Uterus (tissue), 4 donors: Measurements from ENCODE around the gene AATF. TPM values are rescaled to one million over a fixed set of nuclear protein-coding genes. Genes with fewer than 3 reads are reported as not detected.

Source experiments
- DNase-seq, 2 donors: peaks; one replicate each; pipeline ENCODE4 v3.0.0-alpha.2; 2019 to 2020
- H3K27ac ChIP-seq, 2 donors: fragments of 200-600 bp; sonication (generic); 1 replicate in 1 of 2; 2 replicates in 1 of 2; pipeline ENCODE4 v1.5.1; 2016 to 2018
- H3K27me3 ChIP-seq, 2 donors: fragments of 200-600 bp; sonication (generic); one replicate each; pipeline ENCODE4 v1.5.1; 2018 to 2019; ENCODE audit warnings: control low read depth in 1 of 2
- H3K36me3 ChIP-seq, 2 donors: fragments of 200-600 bp; sonication (generic); one replicate each; pipeline ENCODE4 v1.5.1; 2019; ENCODE audit warnings: control low read depth in 1 of 2
- H3K4me1 ChIP-seq, 2 donors: fragments of 200-600 bp; sonication (generic); one replicate each; pipeline ENCODE4 v1.5.1; 2018 to 2019; ENCODE audit warnings: control low read depth in 1 of 2
- H3K4me3 ChIP-seq, 2 donors: fragments of 200-600 bp; sonication (generic); 1 replicate in 1 of 2; 2 replicates in 1 of 2; pipeline ENCODE4 v1.5.1; 2018 to 2019; ENCODE audit warnings: mild to moderate bottlenecking in 1 of 2
- H3K9me3 ChIP-seq, 2 donors: fragments of 200-600 bp; sonication (generic); one replicate each; pipeline ENCODE4 v1.5.1; 2019; ENCODE audit warnings: control low read depth in 1 of 2
- CTCF ChIP-seq, 4 experiments: fragments of 200-600 bp in 2 of 4; fragments of 450-650 bp in 2 of 4; sonication (generic) in 2 of 4; IDR thresholded peaks; one replicate each; pipeline ENCODE4 v1.5.1; 2016 to 2019; ENCODE audit warnings: antibody characterized with exemption in 4 of 4, mild to moderate bottlenecking in 2 of 4, moderate library complexity in 1 of 4
- POLR2A ChIP-seq, 2 donors: fragments of 450-650 bp; IDR thresholded peaks; one replicate each; pipeline ENCODE4 v1.6.1; 2016; ENCODE audit warnings: antibody characterized with exemption in 2 of 2, mild to moderate bottlenecking in 1 of 2, moderate library complexity in 1 of 2
- intact Hi-C: fragments of 100-400 bp; cut with DNase I; formaldehyde crosslinking; loops from one replicate; pipeline ENCODE4 v1.15.1; 2023; ENCODE audit warnings: low total_unique reads
- total RNA-seq, 4 donors: library from RNA; depleted of rRNA in 3 of 4; stranded (reverse); fragments of >200 nt in 3 of 4; gene quantifications; one replicate each; pipeline versions ENCODE4 v1.1.0 to v1.2.4, GENCODE V29; 2014 to 2023
- donor health status: DM: yes; HTN: yes; CAD: no.

The AATF gene
- total RNA-seq, 4 donors from 2014 or later = 10.0 to 48.2 (median 30.3) TPM

- H3K27me3 ChIP-seq = peaks cover 45 to 61% of the 10 kb centered on the region in 2 donors
Observed at GRCh38 chr17:36945959-36946725, 2.6 kb upstream of the AATF start.

GRCh38 chr17:36946726-36947091 is 2.0 kb upstream of the AATF start:
- H3K4me3 ChIP-seq = no peak overlapping the region
- H3K4me1 ChIP-seq = peaks cover 6 to 8% of the 10 kb centered on the region in 2 donors
- no peak for DNase-seq
- no peaks in the 10 kb centered on the region for H3K36me3 ChIP-seq
- H3K27ac ChIP-seq = no peak overlapping the region
- no peak for TF ChIP-seq CTCF (IDR thresholded peaks at IDR 0.05)
- no peak for TF ChIP-seq POLR2A (IDR thresholded peaks at IDR 0.05)
- H3K27me3 ChIP-seq = peaks cover 39 to 55% of the 10 kb centered on the region in 2 donors
- intact Hi-C loops = no loop called here
- H3K9me3 ChIP-seq = no peaks in the 10 kb centered on the region

More at GRCh38 chr17:36945959-36946725, 2.6 kb upstream of the AATF start:
- no peak overlapping the region for H3K27ac ChIP-seq
- H3K9me3 ChIP-seq = no peaks in the 10 kb centered on the region
- H3K4me1 ChIP-seq = peaks cover 6 to 9% of the 10 kb centered on the region in 2 donors
- TF ChIP-seq POLR2A (IDR thresholded peaks at IDR 0.05) (no peak), CTCF (IDR thresholded peaks at IDR 0.05) (no peak)
- H3K36me3 ChIP-seq = no peaks in the 10 kb centered on the region
- intact Hi-C loops = no loop called here
- H3K4me3 ChIP-seq = no peak overlapping the region
- DNase-seq = no peak

GRCh38 chr17:36947922-36948716 is 635 bp upstream of the AATF start:
- intact Hi-C loops = no loop called here
- H3K9me3 ChIP-seq = no peaks in the 10 kb centered on the region

GRCh38 chr17:36949461-36949927 is 740 bp downstream of the AATF start:
- peak overlapping the region; percentile 76 to 92 for H3K27ac ChIP-seq
- H3K27me3 ChIP-seq = peaks cover 17 to 28% of the 10 kb centered on the region in 2 donors
- no peaks in the 10 kb centered on the region for H3K9me3 ChIP-seq
- DNase-seq = no peak
- no peaks in the 10 kb centered on the region for H3K36me3 ChIP-seq
- peaks cover 3 to 6% of the 10 kb centered on the region in 2 donors for H3K4me1 ChIP-seq
- TF ChIP-seq CTCF (IDR thresholded peaks at IDR 0.05) = no peak
- no peak for TF ChIP-seq POLR2A (IDR thresholded peaks at IDR 0.05)
- H3K4me3 ChIP-seq = peak overlapping the region; percentile 91 to 93
- intact Hi-C loops = no loop called here

More at GRCh38 chr17:36947922-36948716, 635 bp upstream of the AATF start:
- Histone ChIP-seq H3K27ac (peak overlapping the region; percentile 81 to 92), H3K4me1 (peaks cover 3 to 6% of the 10 kb centered on the region in 2 donors), H3K36me3 (no peaks in the 10 kb centered on the region), H3K4me3 (peak overlapping the region; percentile 91 to 93), H3K27me3 (peaks cover 27 to 41% of the 10 kb centered on the region in 2 donors)
- TF ChIP-seq POLR2A (IDR thresholded peaks at IDR 0.05) (no peak), CTCF (IDR thresholded peaks at IDR 0.05) (no peak)
- no peak for DNase-seq

- DNase-seq = no peak
- Histone ChIP-seq H3K4me1 (peaks cover 3 to 6% of the 10 kb centered on the region in 2 donors), H3K9me3 (no peaks in the 10 kb centered on the region), H3K36me3 (no peaks in the 10 kb centered on the region), H3K27ac (no peak overlapping the region), H3K4me3 (peak overlapping the region; percentile 91 to 93), H3K27me3 (peaks cover 12 to 22% of the 10 kb centered on the region in 2 donors)
- intact Hi-C loops = no loop called here
- TF ChIP-seq POLR2A (IDR thresholded peaks at IDR 0.05) (no peak), CTCF (IDR thresholded peaks at IDR 0.05) (no peak)
Observed at GRCh38 chr17:36950027-36950426, 1.3 kb downstream of the AATF start.
